ENCODE measurements around the gene CTTN.

The CTTN gene

GRCh38 chr11:70410276-70411205 lies 12.2 kb downstream of the CTTN start:
- DNase-seq (ENCODE audit: low read depth): no peak

DNA sequence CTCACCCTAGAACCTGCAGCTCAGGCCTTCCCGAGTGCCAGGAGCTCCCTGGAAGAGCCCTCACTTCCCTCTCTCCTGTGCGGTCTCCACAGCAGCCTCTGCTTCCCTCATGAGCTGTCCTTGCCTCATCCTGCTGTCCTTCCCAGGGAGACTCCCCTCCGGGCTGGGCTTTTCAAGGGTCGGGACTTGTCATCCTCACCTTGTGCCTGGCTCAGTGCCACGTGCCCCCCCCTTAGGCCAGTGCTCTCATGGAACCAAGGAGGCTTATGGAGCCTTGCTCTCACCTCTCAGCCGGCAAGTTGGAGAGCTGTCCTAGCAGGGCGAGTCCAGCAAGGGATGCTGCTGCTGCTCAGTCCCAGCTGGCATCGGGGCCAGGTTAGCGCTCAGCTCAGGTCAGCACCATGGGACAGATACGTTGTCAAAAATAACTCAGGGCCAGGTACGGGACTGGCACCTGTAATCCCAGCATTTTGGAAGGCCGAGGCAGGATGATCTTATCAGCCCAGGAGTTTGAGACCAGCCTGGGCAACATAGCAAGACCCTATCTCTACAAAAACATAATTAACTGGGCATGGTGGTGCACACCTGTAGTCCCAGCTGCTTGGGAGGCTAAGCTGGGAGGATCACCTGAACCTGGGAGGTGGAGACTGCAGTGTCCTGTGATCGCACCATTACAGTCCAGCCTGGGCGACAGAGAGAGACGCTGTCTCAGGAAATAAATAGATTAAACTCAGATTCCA lies 13.6 kb downstream of the CTTN start:
- no peak for DNase-seq (ENCODE audit: low read depth)

DNA sequence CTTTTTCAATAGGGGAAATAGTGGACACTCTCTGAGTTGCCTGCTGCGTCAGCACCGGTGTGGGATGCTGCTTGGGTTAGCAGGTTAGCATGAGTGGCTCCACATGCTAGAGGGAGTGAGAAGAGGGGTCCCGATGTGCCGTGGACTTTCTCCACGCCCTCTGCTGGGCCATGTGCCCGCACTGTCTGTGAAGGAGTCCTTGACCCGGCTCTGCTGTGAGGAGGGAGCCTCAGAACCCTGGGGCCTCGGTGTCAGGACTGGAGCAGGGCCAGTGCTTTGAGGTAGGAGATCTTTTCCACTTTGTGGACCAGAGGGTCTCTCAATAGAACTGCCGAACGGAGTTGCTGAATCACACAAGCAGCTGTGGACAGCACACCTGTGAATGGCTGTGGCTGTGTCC lies 14.8 kb downstream of the CTTN start:
- no peak for DNase-seq (ENCODE audit: low read depth)

GRCh38 chr11:70414341-70415100 lies 16.2 kb downstream of the CTTN start:
- DNase-seq (ENCODE audit: low read depth): no peak

- no peak for DNase-seq (ENCODE audit: low read depth)
Measured at GRCh38 chr11:70415191-70415590, 16.9 kb downstream of the CTTN start.

- DNase-seq (ENCODE audit: low read depth): no peak
Measured at GRCh38 chr11:70415642-70416395, 17.5 kb downstream of the CTTN start.

- DNase-seq (ENCODE audit: low read depth): no peak
Measured at GRCh38 chr11:70416881-70417280, 18.6 kb downstream of the CTTN start.

DNA sequence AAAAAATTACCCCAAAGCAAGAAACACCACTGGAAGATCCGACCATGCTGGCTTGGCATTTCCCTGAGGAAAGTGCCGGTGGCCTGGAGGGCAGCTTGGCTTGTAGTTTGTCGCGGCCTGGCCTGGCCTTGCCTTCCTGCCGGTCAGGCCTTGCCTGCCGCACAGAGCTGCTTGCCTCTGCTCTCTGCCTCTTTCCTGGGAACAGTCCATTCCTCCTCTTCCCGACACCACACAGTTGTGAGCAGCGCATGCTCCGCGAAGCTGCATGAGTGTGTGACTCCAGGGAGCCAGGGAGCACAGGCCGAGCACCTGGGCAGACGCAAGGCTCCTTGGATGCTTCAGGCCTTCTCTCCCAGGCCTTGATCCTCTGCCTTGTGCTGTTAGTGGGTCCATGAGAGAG lies 19.8 kb downstream of the CTTN start:
- DNase-seq (ENCODE audit: low read depth): no peak

DNA sequence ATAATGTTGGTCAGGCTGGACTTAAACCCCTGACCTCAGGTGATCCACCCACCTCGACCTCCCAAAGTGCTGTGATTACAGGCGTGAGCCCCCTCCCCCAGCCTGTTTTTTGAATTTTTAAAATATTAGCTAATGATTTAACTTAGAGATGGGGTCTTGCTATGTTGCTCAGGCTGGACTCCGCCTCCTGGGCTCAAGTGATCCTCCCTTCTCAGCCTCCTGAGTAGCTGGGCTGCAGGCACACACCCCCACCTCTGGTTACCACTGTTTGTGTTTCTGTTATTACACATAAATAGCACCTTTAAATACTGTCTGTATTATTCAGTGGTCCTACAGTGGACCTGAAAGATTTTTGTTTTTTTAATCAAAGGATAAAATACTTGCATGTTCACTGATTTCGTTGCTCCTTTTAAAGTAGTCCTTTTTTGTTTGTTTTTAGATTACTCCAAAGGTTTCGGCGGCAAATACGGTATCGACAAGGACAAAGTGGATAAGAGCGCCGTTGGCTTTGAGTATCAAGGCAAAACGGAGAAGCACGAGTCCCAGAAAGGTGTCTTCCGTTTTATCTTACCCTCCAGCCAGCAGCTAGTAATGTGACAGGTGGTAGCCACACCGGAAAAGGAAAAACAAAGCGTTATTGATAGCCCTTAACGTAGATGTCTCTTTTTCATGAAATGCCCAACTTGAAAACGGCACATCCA lies 21.1 kb downstream of the CTTN start:
- no peak for DNase-seq (ENCODE audit: low read depth)

- DNase-seq (ENCODE audit: low read depth): no peak
Measured at GRCh38 chr11:70420008-70420464, 21.7 kb downstream of the CTTN start.

DNA sequence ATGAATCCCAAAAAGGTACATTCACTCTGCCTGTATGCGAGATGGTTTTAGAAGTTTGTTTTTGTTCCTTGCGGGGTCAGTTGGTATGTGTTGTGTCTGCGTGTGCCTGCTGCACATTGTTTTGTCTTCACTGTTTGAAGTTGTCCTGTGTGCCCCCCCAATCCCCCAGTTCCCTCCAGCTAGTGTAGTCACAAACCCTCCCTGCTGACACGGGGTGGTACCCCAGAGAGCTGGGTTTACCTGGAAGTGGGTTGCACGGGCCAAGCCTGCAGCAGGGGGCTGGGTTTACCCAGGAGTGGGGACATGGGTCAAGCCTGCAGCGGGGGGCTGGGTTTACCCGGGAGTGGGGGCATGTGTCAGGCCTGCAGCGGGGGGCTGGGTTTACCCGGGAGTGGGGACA lies 22.2 kb downstream of the CTTN start:
- no peak for DNase-seq (ENCODE audit: low read depth)

DNA sequence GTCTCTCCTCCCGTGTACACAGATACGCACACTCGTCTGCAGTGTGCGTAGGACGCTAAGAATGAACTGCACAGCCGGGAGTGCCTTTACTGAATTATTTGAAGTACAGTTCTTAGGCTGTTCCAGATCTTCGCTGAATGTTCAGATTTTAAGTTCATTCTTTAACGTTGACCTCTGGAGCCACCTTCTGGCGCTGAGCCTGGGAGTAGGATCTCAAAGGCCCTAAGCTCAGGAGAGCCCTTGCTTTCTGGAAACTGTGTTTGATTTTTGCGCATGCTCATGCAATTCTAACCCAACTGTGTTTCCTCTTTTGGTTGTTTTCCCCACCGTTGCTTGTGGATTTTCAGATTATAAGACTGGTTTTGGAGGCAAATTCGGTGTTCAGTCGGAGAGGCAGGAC lies 22.8 kb downstream of the CTTN start:
- DNase-seq (ENCODE audit: low read depth): no peak

GRCh38 chr11:70422692-70423522 lies 24.6 kb downstream of the CTTN start:
- no peak for DNase-seq (ENCODE audit: low read depth)

DNA sequence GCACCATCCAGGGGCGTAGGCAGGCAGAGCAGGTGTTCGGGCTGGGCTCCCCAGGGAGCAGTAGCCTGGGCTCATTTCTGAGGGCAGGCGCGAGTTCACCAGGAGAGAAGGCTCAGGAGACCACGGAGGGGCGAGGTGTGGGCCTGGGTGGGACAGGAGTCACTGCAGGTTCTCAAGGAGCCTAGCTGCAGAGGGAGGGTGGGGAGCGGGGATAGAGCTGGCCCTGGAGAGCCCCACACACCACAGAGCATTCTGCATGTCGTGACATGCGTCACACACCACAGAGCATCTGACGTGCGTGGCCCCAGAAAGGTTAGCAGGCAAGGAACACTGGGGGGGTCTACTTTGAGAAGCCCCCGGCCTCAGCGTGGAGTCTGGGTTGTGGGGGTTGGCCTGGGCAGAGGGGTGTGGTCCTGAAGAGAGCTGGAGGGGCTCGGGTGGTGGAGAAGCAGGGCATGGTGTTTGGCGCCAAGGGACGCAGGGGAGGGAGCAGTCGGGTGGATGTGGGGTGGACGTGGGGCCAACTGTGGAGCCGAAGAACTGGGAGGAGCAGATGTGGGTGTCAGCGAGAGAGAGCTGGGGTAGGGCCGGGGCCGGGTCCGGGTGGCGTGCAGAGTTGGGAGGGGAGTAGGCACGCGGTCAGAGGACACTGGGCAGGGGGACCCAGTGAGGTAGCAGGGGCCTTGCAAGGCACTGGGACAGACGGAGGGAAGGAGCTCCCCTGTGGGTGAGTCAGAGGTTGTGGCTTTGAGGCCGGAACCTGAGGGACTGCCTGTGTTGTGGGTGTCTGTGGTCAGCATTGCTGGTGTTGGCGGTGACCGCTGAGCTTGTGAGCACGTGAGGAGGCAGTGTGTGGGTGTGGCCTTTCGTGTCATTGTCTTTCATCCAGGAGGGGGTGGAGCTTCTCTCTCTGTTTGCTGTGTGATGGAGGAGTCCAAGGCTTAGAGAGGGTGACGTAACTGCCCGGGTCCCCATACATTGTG lies 25.5 kb downstream of the CTTN start:
- no peak for DNase-seq (ENCODE audit: low read depth)

GRCh38 chr11:70424765-70425344 lies 26.5 kb downstream of the CTTN start:
- DNase-seq (ENCODE audit: low read depth): no peak

- no peak for DNase-seq (ENCODE audit: low read depth)
Measured at GRCh38 chr11:70427436-70427835, 29.1 kb downstream of the CTTN start.

DNA sequence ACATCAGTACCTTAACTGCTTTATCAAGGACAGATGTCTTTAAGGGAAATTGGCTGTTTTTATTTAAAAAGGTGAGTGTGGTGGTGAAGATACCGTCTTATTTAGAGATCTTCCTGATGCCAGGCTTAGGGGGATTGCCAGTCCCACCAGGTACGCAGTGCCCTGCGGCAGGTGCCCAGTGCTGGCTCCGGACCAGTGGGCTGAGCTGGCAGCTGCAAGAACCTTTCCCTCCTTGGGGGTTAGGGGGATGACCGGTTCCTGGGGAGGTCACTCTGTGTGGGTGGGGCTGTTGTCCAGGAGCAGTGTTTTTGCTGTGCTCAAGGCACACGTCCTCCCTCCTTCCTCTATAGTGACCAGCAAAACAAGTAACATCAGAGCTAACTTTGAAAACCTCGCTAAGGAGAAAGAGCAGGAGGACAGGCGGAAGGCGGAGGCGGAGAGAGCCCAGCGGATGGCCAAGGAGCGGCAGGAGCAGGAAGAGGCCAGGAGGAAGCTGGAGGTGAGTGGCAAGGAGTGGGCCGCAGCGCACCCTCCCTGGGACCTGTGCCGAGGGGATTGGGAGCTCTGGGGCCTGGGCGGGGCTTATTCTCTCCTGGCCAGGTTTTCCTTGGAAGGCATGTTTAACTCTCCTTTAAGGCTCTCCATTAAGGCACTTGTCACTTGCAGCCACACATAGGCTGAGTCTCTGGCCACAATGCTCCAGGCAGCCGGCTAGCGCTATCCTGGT lies 30.5 kb downstream of the CTTN start:
- no peak for DNase-seq (ENCODE audit: low read depth)

DNA sequence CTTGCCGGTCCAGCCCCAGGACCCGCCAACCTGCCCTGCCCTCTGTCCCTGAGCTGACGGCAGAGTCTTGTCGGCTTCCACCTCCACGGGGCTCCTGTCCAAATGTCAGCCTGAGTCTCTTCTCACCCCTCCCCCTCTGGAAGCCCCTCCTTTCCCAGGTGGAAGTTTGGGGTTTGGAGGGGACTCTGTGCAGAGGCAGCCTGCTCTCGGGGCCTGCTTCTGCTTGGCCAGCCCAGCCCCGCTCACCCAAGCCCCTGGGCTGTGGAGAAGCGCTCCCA lies 31.0 kb downstream of the CTTN start:
- DNase-seq (ENCODE audit: low read depth): no peak

Measured in stimulated activated CD4-positive, alpha-beta T cell treated with anti-CD3 and anti-CD28 coated beads, Interleukin-2, amount 100 ng/mL, for 4 hours (primary cell).